Stimulated activated CD4-positive, alpha-beta T cell treated with anti-CD3 and anti-CD28 coated beads, Interleukin-2, amount 100 ng/mL, for 48 hours (primary cell): Measurements from ENCODE around the gene TLDC2.
"Not testable (repeated sequence)": the region's sequence is repeated elsewhere in the genome, so short reads cannot be mapped to it uniquely, and the experiment has no call there.

ENCODE experiments used
- DNase-seq, 2 donors: peaks; one replicate each; pipeline ENCODE4 v3.0.0-alpha.2; 2020

TLDC2 gene

DNA sequence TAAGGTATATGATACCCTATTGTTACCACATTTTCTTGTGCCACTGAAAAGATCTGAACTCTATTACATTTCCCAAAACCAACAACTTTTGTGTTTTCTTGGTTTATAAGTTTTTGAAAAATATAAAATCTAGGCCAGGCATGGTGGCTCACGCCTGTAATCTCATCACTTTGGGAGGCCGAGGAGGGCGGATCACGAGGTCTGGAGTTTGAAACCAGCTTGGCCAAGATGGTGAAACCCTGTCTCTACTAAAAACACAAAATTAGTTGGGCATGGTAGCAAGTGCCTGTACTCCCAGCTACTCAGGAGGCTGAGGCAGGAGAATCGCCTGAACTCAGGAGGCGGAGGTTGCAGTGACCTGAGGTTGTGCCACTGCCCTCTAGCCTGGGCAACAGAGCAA is 41.3 kb downstream of the TLDC2 start:
- DNase-seq = no peak

GRCh38 chr20:36917943-36918342 is 42.0 kb downstream of the TLDC2 start:
- no peak for DNase-seq

DNA sequence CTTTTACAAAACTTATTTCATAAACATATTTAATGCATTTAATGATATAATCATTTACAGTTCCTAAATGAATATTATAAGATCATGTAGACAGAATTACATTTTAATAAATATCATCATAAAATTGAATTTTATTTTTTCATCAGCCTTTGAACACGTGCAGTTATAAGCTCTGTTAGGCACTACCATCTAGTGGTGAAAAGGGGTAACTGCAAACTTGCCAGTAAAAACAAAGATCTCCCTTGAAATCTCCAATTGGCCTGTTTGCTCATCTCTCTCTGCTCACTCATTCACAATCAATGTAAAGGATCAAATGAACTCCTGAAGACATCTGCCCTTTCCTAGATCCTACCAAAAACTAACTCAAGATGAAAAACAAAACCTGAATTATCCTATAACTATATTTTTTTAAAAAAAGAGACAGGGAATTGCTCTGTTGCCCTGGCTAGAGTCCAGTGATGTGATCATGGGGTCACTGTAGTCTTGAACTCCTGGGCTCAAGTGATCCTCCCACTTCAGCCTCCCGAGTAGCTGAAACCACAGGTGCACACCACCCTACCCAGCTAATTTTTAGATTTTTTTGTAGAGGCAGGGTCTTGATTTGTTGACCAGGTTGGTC is 43.9 kb downstream of the TLDC2 start:
- no peak for DNase-seq

GRCh38 chr20:36920334-36920730 is 44.4 kb downstream of the TLDC2 start:
- DNase-seq = no peak

DNA sequence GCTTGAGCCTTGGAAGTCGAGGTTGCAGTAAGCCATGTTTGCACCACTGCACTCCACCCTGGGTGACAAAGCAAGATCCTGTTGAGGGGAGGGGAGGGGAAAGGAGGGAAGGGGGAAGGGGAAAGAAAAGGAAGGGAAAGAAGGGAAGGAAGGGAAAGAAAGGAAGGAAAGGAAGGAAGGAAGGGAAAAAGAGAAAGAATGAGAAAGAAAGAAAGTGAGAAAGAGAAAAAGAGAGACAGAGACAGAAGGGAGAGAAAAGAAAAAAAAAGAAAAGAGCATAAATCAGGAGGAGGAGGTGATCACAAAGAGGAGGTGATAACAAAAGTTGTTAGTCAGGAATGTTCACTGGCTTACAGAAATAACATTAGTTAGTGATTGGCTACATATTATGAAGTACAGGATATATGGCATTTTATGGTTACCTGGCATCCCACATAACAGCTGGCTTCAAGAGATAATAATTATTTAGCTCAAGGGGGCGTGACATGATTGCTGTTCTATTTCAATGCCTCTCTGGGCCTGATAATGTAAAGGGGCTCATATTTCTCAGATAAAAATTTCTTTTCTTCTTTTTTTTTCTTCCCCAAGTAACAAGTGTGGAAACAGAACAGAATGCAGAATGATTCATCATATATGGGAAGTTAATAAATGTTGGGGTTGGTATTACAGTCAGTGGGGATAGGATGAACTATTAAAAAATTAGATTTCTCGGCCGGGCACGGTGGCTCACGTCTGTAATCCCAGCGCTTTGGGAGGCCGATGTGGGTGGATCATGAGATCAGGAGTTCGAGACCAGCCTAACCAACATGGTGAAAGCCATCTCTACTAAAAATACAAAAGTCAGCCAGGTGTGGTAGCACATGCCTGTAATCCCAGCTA is 48.5 kb downstream of the TLDC2 start:
- DNase-seq = no peak

DNA sequence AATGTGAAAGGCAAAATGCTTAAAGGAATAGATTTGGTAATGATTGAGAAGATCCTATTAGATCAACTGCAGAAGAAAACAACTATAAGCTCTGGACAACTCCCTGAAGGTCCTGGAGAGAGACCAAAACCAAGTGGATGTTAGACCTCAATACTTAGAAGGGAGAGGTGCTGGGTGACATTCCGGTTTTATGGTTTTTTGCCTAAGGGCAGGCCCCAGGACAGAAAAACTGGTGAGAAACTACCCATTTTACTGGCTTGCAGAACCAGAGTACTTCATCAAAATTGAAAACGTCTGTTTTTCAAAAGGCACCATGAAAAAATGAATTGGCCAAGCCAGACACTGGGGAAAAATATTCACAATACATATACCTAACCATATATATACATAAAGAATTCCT is 49.3 kb downstream of the TLDC2 start:
- no peak for DNase-seq

- DNase-seq = no peak
These were observed 50.8 kb downstream of the TLDC2 start for GRCh38 chr20:36926653-36927200.

- no peak for DNase-seq
These were observed 51.8 kb downstream of the TLDC2 start for GRCh38 chr20:36927704-36928103.

- DNase-seq = no peak
These were observed 53.4 kb downstream of the TLDC2 start for GRCh38 chr20:36929290-36929689.

GRCh38 chr20:36929691-36930090 is 53.8 kb downstream of the TLDC2 start:
- DNase-seq = no peak

- DNase-seq = not testable (repeated sequence)
These were observed 56.1 kb downstream of the TLDC2 start for GRCh38 chr20:36932067-36932466.

DNA sequence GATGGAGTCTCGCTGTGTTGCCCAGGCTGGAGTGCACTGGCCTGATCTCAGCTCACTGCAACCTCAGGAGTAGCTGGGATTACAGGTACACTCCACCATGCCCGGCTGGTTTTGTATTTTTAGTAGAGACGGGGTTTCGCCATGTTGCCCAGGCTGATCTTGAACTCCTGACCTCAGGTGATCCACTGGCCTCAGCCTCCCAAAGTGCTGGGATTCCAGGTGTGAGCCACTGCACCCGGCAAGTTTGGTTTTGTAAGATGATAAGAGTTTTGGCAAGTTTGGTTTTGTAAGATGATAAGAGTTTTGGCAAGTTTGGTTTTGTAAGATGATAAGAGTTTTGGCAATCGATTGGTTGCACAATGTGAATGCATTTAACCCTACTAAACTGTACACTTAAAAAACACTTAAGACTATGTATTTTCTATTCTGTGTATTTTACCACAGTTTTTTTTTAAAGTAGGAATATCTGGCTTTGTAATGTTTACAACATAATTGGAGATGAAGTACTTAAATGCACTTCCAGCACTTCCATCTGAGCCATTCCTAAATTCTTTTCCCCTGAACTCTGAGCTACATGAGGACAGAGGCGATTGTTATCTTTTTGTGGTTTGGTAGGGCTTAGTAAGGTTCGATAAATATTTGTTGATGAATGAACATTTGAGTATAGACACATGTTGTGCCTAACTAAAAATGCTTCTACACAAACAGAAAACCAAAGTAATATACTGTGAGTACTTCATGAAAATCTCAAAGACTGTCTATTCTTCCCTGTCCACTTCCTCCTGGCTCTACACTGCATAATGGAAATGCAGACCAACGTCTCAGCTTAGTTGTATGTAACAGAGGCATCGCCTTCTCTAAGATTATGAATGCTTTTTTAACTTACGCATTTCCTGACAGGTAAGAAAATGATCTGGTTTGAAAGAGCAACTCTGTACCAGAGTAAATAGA is 56.8 kb downstream of the TLDC2 start:
- DNase-seq = no peak

- not testable (repeated sequence) for DNase-seq
These were observed 57.6 kb downstream of the TLDC2 start for GRCh38 chr20:36933571-36933970.

DNA sequence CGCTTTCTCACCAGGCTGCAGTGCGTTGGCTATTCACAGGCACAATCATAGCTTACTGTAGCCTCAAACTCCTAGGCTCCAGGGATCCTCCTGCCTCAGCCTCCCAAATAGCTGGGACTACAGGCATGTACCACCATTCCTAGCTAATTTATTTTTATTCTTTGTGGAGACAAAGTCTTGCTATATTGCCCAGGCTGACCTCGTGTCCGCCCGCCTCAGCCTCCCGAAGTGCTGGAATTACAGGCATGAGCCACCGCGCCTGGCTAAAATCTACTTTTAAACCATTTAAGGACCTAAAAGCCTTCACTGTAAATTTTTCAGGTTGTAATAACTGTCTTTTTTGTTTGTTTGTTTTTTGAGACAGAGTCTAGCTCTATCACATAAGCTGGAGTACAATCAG is 60.4 kb downstream of the TLDC2 start:
- DNase-seq = no peak

DNA sequence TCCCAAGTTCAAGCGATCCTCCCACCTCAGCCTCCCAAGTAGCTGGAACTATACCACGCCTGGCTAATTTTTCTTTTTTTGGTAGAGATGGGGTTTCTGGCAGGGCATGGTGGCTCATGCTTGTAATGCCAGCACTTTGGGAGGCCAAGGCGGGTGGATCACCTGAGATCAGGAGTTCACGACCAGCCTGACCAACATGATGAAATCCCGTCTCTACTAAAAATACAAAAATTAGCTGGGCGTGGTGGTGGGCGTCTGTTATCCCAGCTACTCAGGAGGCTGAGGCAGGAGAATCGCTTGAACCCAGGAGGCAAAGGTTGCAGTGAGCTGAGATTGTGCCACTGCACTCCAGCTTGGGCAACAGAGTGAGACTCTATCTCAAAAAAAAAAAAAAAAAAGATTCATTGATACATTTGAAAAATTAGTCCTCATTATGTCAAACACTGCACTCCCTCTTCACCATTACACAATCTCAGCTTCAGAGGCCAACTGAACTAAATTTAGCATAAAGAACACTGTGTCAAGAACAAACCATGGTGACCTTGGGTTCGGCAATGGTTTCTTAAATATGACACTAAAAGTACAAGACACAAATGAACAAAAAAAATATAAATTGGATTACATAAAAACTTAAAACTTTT is 60.9 kb downstream of the TLDC2 start:
- not testable (repeated sequence) for DNase-seq

GRCh38 chr20:36937402-36937770 is 61.4 kb downstream of the TLDC2 start:
- DNase-seq = no peak

DNA sequence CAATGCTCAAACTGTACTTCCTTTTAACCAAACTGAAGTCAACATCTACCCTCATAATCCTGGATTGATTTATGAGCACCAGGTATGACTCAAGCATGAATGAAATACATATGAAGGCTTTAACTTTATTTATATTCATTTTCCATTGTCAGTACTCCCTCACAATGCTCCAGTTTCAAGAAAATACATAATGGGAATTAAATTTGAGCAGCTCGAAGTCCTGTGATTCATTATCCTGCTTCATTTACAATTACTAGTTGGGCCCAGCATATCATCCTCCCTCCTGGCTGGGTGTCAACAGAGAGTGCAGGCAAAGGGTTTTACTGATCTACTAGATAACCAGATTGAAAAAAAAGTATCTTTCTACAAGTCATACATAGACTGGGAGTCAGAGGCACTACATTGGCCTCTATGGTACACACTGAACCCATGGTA is 65.5 kb downstream of the TLDC2 start:
- DNase-seq = no peak
